PFSK-1 (cell line): ENCODE data around the gene MYG1.

Experiments used
- FOXP2 ChIP-seq: optimal IDR thresholded peaks from 2 replicates; pipeline ENCODE3; 2011; ENCODE audit warnings: borderline replicate concordance, control low read depth, inconsistent platforms; ENCODE audit not compliant: insufficient read depth; ENCODE audit errors: extremely low read length, extremely low read depth
- POLR2AphosphoS5 ChIP-seq: IDR thresholded peaks from 2 replicates; pipeline ENCODE4 v1.6.1; 2012; ENCODE audit warnings: low read depth, mild to moderate bottlenecking, control low read depth, low read length, moderate library complexity
- SIN3A ChIP-seq: IDR thresholded peaks from 2 replicates; pipeline ENCODE4 v1.6.1; 2012; ENCODE audit warnings: mild to moderate bottlenecking, low read length, moderate library complexity, borderline replicate concordance; ENCODE audit not compliant: insufficient read depth
- TAF1 ChIP-seq: IDR thresholded peaks from 2 replicates; pipeline ENCODE4 v1.6.1; 2012; ENCODE audit warnings: low read length, control low read depth, borderline replicate concordance; ENCODE audit not compliant: insufficient read depth
- TF ChIP-seq, protein P1 (sequence below), 2 experiments: IDR thresholded peaks; 2 replicates each; pipeline versions ENCODE4 v1.6.1 to v1.8.0; 2011 to 2012; ENCODE audit warnings: low read depth in 2 of 2, low read length in 2 of 2, control low read depth in 1 of 2, inconsistent platforms in 1 of 2, mild to moderate bottlenecking in 1 of 2, moderate library complexity in 1 of 2; ENCODE audit not compliant: insufficient read depth in 1 of 2

The MYG1 gene

DNA sequence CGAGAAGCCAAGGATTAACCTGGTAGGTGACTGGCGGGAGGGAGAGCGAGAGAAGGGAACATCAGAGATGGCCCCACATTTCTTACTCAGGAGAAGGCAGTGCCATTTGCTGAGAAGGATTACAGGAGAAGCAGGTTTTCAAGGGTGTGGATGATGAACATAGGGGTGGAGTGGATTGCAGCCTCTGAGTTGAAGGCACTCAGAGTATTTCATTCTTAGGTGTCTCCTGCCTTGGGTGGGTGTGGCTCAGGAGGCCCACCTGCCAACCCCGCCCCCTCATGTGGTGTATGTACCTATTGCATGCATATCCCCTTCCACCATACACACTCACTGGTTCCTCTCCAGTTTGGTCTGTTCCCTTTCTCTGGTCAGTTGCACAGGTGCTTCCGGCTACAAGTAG is 25.1 kb upstream of the MYG1 start:
- TF ChIP-seq SIN3A (no peak), TAF1 (no peak), POLR2AphosphoS5 (no peak), FOXP2 (no peak)
- TF ChIP-seq, protein P1, sequence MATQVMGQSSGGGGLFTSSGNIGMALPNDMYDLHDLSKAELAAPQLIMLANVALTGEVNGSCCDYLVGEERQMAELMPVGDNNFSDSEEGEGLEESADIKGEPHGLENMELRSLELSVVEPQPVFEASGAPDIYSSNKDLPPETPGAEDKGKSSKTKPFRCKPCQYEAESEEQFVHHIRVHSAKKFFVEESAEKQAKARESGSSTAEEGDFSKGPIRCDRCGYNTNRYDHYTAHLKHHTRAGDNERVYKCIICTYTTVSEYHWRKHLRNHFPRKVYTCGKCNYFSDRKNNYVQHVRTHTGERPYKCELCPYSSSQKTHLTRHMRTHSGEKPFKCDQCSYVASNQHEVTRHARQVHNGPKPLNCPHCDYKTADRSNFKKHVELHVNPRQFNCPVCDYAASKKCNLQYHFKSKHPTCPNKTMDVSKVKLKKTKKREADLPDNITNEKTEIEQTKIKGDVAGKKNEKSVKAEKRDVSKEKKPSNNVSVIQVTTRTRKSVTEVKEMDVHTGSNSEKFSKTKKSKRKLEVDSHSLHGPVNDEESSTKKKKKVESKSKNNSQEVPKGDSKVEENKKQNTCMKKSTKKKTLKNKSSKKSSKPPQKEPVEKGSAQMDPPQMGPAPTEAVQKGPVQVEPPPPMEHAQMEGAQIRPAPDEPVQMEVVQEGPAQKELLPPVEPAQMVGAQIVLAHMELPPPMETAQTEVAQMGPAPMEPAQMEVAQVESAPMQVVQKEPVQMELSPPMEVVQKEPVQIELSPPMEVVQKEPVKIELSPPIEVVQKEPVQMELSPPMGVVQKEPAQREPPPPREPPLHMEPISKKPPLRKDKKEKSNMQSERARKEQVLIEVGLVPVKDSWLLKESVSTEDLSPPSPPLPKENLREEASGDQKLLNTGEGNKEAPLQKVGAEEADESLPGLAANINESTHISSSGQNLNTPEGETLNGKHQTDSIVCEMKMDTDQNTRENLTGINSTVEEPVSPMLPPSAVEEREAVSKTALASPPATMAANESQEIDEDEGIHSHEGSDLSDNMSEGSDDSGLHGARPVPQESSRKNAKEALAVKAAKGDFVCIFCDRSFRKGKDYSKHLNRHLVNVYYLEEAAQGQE (IDR thresholded peaks at IDR 0.05; ENCODE audit: insufficient read depth in 1 of 2, low read depth in 2 of 2, low read length in 2 of 2) = no peak

DNA sequence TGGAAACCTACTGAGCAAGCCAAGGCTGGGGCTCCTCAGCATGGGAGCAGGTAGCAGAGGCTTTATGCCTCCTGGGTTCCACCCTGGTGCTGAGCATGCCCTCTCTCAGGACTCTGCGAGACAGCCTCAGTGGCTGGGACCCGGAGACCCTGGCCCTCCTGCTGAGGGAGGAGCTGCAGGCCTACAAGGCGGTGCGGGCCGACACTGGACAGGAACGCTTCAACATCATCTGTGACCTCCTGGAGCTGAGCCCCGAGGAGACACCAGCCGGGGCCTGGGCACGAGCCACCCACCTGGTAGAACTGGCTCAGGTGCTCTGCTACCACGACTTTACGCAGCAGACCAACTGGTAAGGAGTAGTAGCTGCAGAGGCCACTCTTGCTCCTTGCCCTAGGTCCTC is 23.0 kb upstream of the MYG1 start:
- no peak for TF ChIP-seq FOXP2

GRCh38 chr12:53277981-53278380 is 21.5 kb upstream of the MYG1 start:
- TF ChIP-seq SIN3A (no peak), FOXP2 (no peak), POLR2AphosphoS5 (no peak), TAF1 (no peak)
- TF ChIP-seq, protein P1 (IDR thresholded peaks at IDR 0.05; ENCODE audit: insufficient read depth in 1 of 2, low read depth in 2 of 2, low read length in 2 of 2) = no peak

GRCh38 chr12:53279283-53279869 is 20.1 kb upstream of the MYG1 start:
- TF ChIP-seq TAF1 (no peak), FOXP2 (no peak), POLR2AphosphoS5 (no peak), SIN3A (no peak)
- TF ChIP-seq, protein P1 (IDR thresholded peaks at IDR 0.05; ENCODE audit: insufficient read depth in 1 of 2, low read depth in 2 of 2, low read length in 2 of 2) = no peak

GRCh38 chr12:53279888-53280498 is 19.5 kb upstream of the MYG1 start:
- TF ChIP-seq FOXP2 = no peak
- TF ChIP-seq POLR2AphosphoS5 = no peak
- TF ChIP-seq TAF1 = no peak
- TF ChIP-seq, protein P1 (IDR thresholded peaks at IDR 0.05; ENCODE audit: insufficient read depth in 1 of 2, low read depth in 2 of 2, low read length in 2 of 2) = no peak
- TF ChIP-seq SIN3A = no peak
